CD14-positive monocyte (primary cell): Measurements from ENCODE around the gene OSMR. TPM values are rescaled to one million over a fixed set of nuclear protein-coding genes. Genes with fewer than 3 reads are reported as not detected.
"Not testable (repeated sequence)": the region's sequence is repeated elsewhere in the genome, so short reads cannot be mapped to it uniquely, and the experiment has no call there.

Experiments used
- DNase-seq, 3 donors: peaks; one replicate each; pipeline ENCODE4 v3.0.0-alpha.2; 2011 to 2022
- H2AFZ ChIP-seq: 2 replicates; pipeline ENCODE4 v1.6.0; 2012; ENCODE audit warnings: mild to moderate bottlenecking, low read depth, low read length, inconsistent platforms; ENCODE audit not compliant: insufficient read depth, poor library complexity, severe bottlenecking
- H3K27ac ChIP-seq, 2 donors: 1 replicate in 1 of 2; 2 replicates in 1 of 2; pipeline ENCODE4 v1.5.1; 2012 to 2013; ENCODE audit warnings: low read length in 2 of 2, control low read depth in 1 of 2, inconsistent platforms in 1 of 2, low read depth in 1 of 2, mild to moderate bottlenecking in 1 of 2
- H3K27me3 ChIP-seq, 2 donors: one replicate each; pipeline versions ENCODE4 v1.6.0 to v1.6.1; 2011 to 2013; ENCODE audit warnings: low read length in 2 of 2; ENCODE audit not compliant: control insufficient read depth in 2 of 2, insufficient read depth in 2 of 2
- H3K36me3 ChIP-seq, 2 donors: replicated peaks in 1 of 2; 1 replicate in 1 of 2; 2 replicates in 1 of 2; pipeline versions ENCODE4 v1.5.1 to v1.6.1; 2012 to 2013; ENCODE audit warnings: low read length in 2 of 2, control low read depth in 1 of 2, inconsistent platforms in 1 of 2, mild to moderate bottlenecking in 1 of 2; ENCODE audit not compliant: insufficient read depth in 2 of 2, control insufficient read depth in 1 of 2
- H3K4me1 ChIP-seq, 2 donors: 1 replicate in 1 of 2; 2 replicates in 1 of 2; pipeline versions ENCODE4 v1.5.1 to v1.6.1; 2012 to 2013; ENCODE audit warnings: low read length in 2 of 2, control low read depth in 1 of 2, inconsistent platforms in 1 of 2, mild to moderate bottlenecking in 1 of 2, moderate library complexity in 1 of 2; ENCODE audit not compliant: insufficient read depth in 2 of 2, control insufficient read depth in 1 of 2
- H3K4me2 ChIP-seq: replicated peaks from 2 replicates; pipeline ENCODE3; 2012; ENCODE audit warnings: low read length, moderate library complexity, mild to moderate bottlenecking; ENCODE audit not compliant: poor library complexity, severe bottlenecking; ENCODE audit errors: extremely low read depth
- H3K4me3 ChIP-seq, 3 experiments: fragments of 200-600 bp in 1 of 3; sonication (generic) in 1 of 3; replicated peaks in 1 of 3; 1 replicate in 2 of 3; 2 replicates in 1 of 3; pipeline ENCODE4 v1.5.1; 2011 to 2013; ENCODE audit warnings: low read length in 3 of 3, mild to moderate bottlenecking in 3 of 3, control low read depth in 2 of 3, low read depth in 2 of 3, inconsistent platforms in 1 of 3, moderate library complexity in 1 of 3
- H3K79me2 ChIP-seq: 2 replicates; pipeline ENCODE4 v1.6.0; 2012; ENCODE audit warnings: mild to moderate bottlenecking, control low read depth, inconsistent platforms, low read length, moderate library complexity; ENCODE audit not compliant: insufficient read depth
- H3K9ac ChIP-seq: 2 replicates; pipeline ENCODE4 v1.6.0; 2017; ENCODE audit warnings: low read length, mild to moderate bottlenecking; ENCODE audit not compliant: insufficient read depth, poor library complexity, severe bottlenecking
- H3K9me3 ChIP-seq, 2 donors: replicated peaks in 1 of 2; 1 replicate in 1 of 2; 2 replicates in 1 of 2; pipeline versions ENCODE4 v1.5.1 to v1.6.1; 2012 to 2013; ENCODE audit warnings: low read length in 2 of 2, control low read depth in 1 of 2; ENCODE audit not compliant: control insufficient read depth in 1 of 2, insufficient read depth in 1 of 2
- H4K20me1 ChIP-seq: 2 replicates; pipeline ENCODE4 v1.6.0; 2012; ENCODE audit warnings: mild to moderate bottlenecking, low read length, control low read depth, moderate library complexity; ENCODE audit not compliant: insufficient read depth
- H3K27ac Mint-ChIP-seq, 7 donors: one replicate each; pipeline ENCODE4 v1.8.0; 2020; ENCODE audit warnings: mild to moderate bottlenecking in 7 of 7, mixed read lengths in 7 of 7, moderate library complexity in 6 of 7, inconsistent platforms in 2 of 7
- H3K27me3 Mint-ChIP-seq, 3 donors: one replicate each; pipeline ENCODE4 v1.8.0; 2021 to 2022; ENCODE audit warnings: low read depth in 3 of 3, mild to moderate bottlenecking in 3 of 3, mixed read lengths in 3 of 3, moderate library complexity in 3 of 3, inconsistent platforms in 1 of 3
- H3K36me3 Mint-ChIP-seq, 2 donors: one replicate each; pipeline ENCODE4 v1.8.0; 2020; ENCODE audit warnings: mixed read lengths in 2 of 2, inconsistent platforms in 1 of 2, mild to moderate bottlenecking in 1 of 2
- H3K4me1 Mint-ChIP-seq: one replicate; pipeline ENCODE4 v1.8.0; 2020; ENCODE audit warnings: mild to moderate bottlenecking, mixed read lengths
- H3K4me3 Mint-ChIP-seq, 2 donors: one replicate each; pipeline ENCODE4 v1.8.0; 2020; ENCODE audit warnings: mild to moderate bottlenecking in 2 of 2, mixed read lengths in 2 of 2, moderate library complexity in 1 of 2
- H3K9me3 Mint-ChIP-seq, 7 donors: one replicate each; pipeline ENCODE4 v1.8.0; 2020 to 2022; ENCODE audit warnings: mixed read lengths in 7 of 7, mild to moderate bottlenecking in 6 of 7, moderate library complexity in 6 of 7, inconsistent platforms in 2 of 7
- WGBS: methylation state at CpG from one replicate; pipeline ENCODE4 v1.1.5; 2013; ENCODE audit warnings: missing lambda C conversion rate; ENCODE audit not compliant: insufficient coverage; 5-methylcytosine and 5-hydroxymethylcytosine counted together
- intact Hi-C, 2 donors: fragments of 100-400 bp; cut with micrococcal nuclease; formaldehyde crosslinking; loops; one replicate each; pipeline versions ENCODE4 v1.15.0 to v1.15.1; 2023
- polyA plus RNA-seq, 3 donors: library from polyadenylated mRNA; depleted of rRNA in 1 of 3; unstranded in 2 of 3; stranded (reverse) in 1 of 3; fragments of 300-500 nt in 2 of 3; fragments of >200 nt in 1 of 3; fragmentation: Illumina TruSeq in 2 of 3; gene quantifications; 1 replicate in 2 of 3; 2 replicates in 1 of 3; pipeline ENCODE4 v1.2.3, GENCODE V29; 2012 to 2021
- TF ChIP-seq, protein P1 (sequence below): fragments of 200-600 bp; IDR thresholded peaks from one replicate; pipeline ENCODE4 v1.8.0; 2022; ENCODE audit warnings: antibody characterized with exemption, mild to moderate bottlenecking

Gene OSMR
- polyA plus RNA-seq, 3 donors: not detected

- DNase-seq: no peak
- no peaks in the 10 kb centered on the region for H4K20me1 ChIP-seq
- H3K4me1 ChIP-seq: no peaks in the 10 kb centered on the region
- no peaks in the 10 kb centered on the region for H3K36me3 ChIP-seq
- H3K4me3 ChIP-seq: no peak overlapping the region
- no peak overlapping the region for H2AFZ ChIP-seq
- TF ChIP-seq, protein P1, sequence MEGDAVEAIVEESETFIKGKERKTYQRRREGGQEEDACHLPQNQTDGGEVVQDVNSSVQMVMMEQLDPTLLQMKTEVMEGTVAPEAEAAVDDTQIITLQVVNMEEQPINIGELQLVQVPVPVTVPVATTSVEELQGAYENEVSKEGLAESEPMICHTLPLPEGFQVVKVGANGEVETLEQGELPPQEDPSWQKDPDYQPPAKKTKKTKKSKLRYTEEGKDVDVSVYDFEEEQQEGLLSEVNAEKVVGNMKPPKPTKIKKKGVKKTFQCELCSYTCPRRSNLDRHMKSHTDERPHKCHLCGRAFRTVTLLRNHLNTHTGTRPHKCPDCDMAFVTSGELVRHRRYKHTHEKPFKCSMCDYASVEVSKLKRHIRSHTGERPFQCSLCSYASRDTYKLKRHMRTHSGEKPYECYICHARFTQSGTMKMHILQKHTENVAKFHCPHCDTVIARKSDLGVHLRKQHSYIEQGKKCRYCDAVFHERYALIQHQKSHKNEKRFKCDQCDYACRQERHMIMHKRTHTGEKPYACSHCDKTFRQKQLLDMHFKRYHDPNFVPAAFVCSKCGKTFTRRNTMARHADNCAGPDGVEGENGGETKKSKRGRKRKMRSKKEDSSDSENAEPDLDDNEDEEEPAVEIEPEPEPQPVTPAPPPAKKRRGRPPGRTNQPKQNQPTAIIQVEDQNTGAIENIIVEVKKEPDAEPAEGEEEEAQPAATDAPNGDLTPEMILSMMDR: no peak
- peaks cover 0 to 2% of the 10 kb centered on the region in 2 donors for H3K27me3 ChIP-seq
- Mint-ChIP-seq H3K4me3 (peak overlapping the region in 1 of 2 donors; percentile 36), H3K4me1 (no peaks in the 10 kb centered on the region), H3K27ac (peak overlapping the region in 1 of 7 donors; percentile 19), H3K9me3 (peaks cover 2 to 10% (median 5%) of the 10 kb centered on the region in 7 donors), H3K27me3 (peaks cover 3 to 13% (median 9%) of the 10 kb centered on the region in 3 donors), H3K36me3 (no peaks in the 10 kb centered on the region)
- H3K9me3 ChIP-seq: peaks cover 0 to 2% of the 10 kb centered on the region in 2 donors
- no peak overlapping the region for H3K4me2 ChIP-seq
- H3K9ac ChIP-seq: no peak overlapping the region
- intact Hi-C loops: no loop called here
- no peaks in the 10 kb centered on the region for H3K79me2 ChIP-seq
- no peak overlapping the region for H3K27ac ChIP-seq
- WGBS: 89% methylated on average over 1 of the region's 2 CpGs
Measured at GRCh38 chr5:38856660-38857059, 10.8 kb downstream of the OSMR start.

DNA sequence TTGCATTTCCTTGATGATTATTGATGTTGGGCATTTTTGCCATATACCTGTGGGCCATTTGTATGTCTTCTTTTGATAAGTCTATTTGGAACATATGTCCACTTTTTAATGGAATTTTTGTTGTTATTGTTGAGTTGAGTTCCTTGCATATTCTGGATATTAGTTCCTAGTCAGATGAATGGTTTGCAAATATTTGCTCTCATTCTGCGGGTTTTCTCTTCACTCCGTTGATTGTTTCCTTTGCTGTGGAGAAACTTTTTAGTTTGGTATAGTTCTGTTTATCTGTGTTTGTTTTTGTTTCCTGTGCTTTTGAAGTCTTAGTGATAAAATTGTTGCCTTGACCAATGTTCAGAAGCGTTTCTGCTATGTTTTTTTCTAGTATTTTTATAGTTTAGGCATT is 13.0 kb downstream of the OSMR start:
- intact Hi-C loops: no loop called here
- H3K27me3 Mint-ChIP-seq: peaks cover 3 to 10% (median 7%) of the 10 kb centered on the region in 3 donors
- H3K4me2 ChIP-seq: no peak overlapping the region
- no peak overlapping the region for H3K9ac ChIP-seq
- TF ChIP-seq, protein P1: no peak
- peak overlapping the region in 1 of 7 donors; percentile 41 for H3K27ac Mint-ChIP-seq
- H4K20me1 ChIP-seq: no peaks in the 10 kb centered on the region
- H3K27ac ChIP-seq: no peak overlapping the region
- no peak for DNase-seq
- no peaks in the 10 kb centered on the region for H3K4me1 Mint-ChIP-seq
- no peak overlapping the region for H2AFZ ChIP-seq
- 100% methylated on average over 1 of the region's 3 CpGs for WGBS
- peaks cover 0 to 6% of the 10 kb centered on the region in 2 donors for H3K9me3 ChIP-seq
- no peak overlapping the region for H3K4me3 ChIP-seq
- H3K36me3 Mint-ChIP-seq: no peaks in the 10 kb centered on the region
- H3K79me2 ChIP-seq: no peaks in the 10 kb centered on the region
- H3K4me1 ChIP-seq: no peaks in the 10 kb centered on the region
- H3K4me3 Mint-ChIP-seq: no peak overlapping the region
- no peaks in the 10 kb centered on the region for H3K36me3 ChIP-seq
- H3K9me3 Mint-ChIP-seq: peaks cover 8 to 16% (median 13%) of the 10 kb centered on the region in 7 donors
- no peaks in the 10 kb centered on the region for H3K27me3 ChIP-seq

DNA sequence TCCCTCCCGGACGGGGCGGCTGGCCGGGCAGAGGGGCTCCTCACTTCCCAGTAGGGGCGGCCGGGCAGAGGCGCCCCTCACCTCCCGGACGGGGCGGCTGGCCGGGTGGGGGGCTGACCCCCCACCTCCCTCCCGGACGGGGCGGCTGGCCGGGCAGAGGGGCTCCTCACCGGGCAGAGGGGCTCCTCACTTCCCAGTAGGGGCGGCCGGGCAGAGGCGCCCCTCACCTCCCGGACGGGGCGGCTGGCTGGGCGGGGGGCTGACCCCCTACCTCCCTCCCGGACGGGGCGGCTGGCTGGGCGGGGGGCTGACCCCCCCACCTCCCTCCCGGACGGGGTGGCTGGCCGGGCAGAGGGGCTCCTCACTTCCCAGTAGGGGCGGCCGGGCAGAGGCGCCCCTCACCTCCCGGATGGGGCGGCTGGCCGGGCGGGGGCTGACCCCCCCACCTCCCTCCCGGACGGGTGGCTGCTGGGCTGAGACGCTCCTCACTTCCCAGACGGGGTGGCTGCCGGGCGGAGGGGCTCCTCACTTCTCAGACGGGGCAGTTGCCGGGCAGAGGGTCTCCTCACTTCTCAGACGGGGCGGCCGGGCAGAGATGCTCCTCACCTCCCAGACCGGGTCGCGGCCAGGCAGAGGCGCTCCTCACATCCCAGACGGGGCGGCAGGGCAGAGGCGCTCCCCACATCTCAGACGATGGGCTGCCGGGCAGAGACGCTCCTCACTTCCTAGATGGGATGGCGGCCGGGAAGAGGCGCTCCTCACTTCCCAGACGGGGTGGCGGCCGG is 16.4 kb downstream of the OSMR start:
- H3K4me2 ChIP-seq, H3K4me1 Mint-ChIP-seq, H3K36me3 ChIP-seq, H3K4me3 ChIP-seq, H3K9ac ChIP-seq, H3K27ac ChIP-seq, H3K36me3 Mint-ChIP-seq, H3K27me3 ChIP-seq, H4K20me1 ChIP-seq, H3K79me2 ChIP-seq, H3K4me3 Mint-ChIP-seq, intact Hi-C loops, H2AFZ ChIP-seq, H3K4me1 ChIP-seq, H3K27me3 Mint-ChIP-seq, DNase-seq: not testable (repeated sequence)
- peaks cover 19 to 37% (median 25%) of the 10 kb centered on the region in 7 donors for H3K9me3 Mint-ChIP-seq
- peaks cover 0 to 16% of the 10 kb centered on the region in 2 donors for H3K9me3 ChIP-seq
- peak overlapping the region in 1 of 7 donors; percentile 25 for H3K27ac Mint-ChIP-seq
- no CpG with 5 or more reads among the region's 64 CpGs for WGBS
